Neuronal stem cell (in vitro differentiated cells): ENCODE data around the gene TSPAN7.

Experiments
- DNase-seq: peaks from one replicate; pipeline ENCODE4 v3.0.0-alpha.2; 2013; ENCODE audit warnings: low spot score
- H2AFZ ChIP-seq: one replicate; pipeline ENCODE4 v1.6.1; 2013; ENCODE audit warnings: mild to moderate bottlenecking, low read length, inconsistent platforms
- H2AK5ac ChIP-seq: 2 replicates; pipeline ENCODE4 v1.6.1; 2013; ENCODE audit warnings: low read depth, mild to moderate bottlenecking, inconsistent platforms, low read length, moderate library complexity, mixed read lengths
- H2BK120ac ChIP-seq: 2 replicates; pipeline ENCODE4 v1.6.1; 2013; ENCODE audit warnings: low read depth, mild to moderate bottlenecking, inconsistent platforms, low read length, moderate library complexity, mixed read lengths
- H2BK12ac ChIP-seq: one replicate; pipeline ENCODE4 v1.6.1; 2013; ENCODE audit warnings: low read length, inconsistent platforms
- H2BK15ac ChIP-seq: 2 replicates; pipeline ENCODE4 v1.6.1; 2013; ENCODE audit warnings: mild to moderate bottlenecking, low read length, inconsistent platforms, mixed read lengths
- H2BK5ac ChIP-seq: one replicate; pipeline ENCODE4 v1.6.1; 2013; ENCODE audit warnings: inconsistent platforms, mild to moderate bottlenecking, low read length, moderate library complexity
- H3K14ac ChIP-seq: one replicate; pipeline ENCODE4 v1.6.1; 2013; ENCODE audit warnings: low read length, inconsistent platforms
- H3K18ac ChIP-seq: 2 replicates; pipeline ENCODE4 v1.6.1; 2013; ENCODE audit warnings: low read length, inconsistent platforms
- H3K23ac ChIP-seq: 2 replicates; pipeline ENCODE4 v1.6.1; 2013; ENCODE audit warnings: low read depth, mild to moderate bottlenecking, mixed read lengths, low read length, inconsistent platforms; ENCODE audit not compliant: poor library complexity
- H3K27ac ChIP-seq: replicated peaks from 3 replicates; pipeline ENCODE4 v1.5.1; 2013; ENCODE audit warnings: low read length, inconsistent platforms
- H3K27me3 ChIP-seq, 3 experiments: 2 replicates each; pipeline ENCODE4 v1.6.1; 2013; ENCODE audit warnings: low read length in 3 of 3, mild to moderate bottlenecking in 2 of 3, inconsistent platforms in 1 of 3, low read depth in 1 of 3, mixed read lengths in 1 of 3, moderate library complexity in 1 of 3; ENCODE audit not compliant: control insufficient read depth in 3 of 3, insufficient read depth in 3 of 3
- H3K36me3 ChIP-seq, 2 donors: replicated peaks in 1 of 2; 2 replicates each; pipeline ENCODE4 v1.6.1; 2013; ENCODE audit warnings: low read length in 2 of 2; ENCODE audit not compliant: control insufficient read depth in 2 of 2, insufficient read depth in 2 of 2
- H3K4ac ChIP-seq: 2 replicates; pipeline ENCODE4 v1.6.1; 2013; ENCODE audit warnings: inconsistent platforms, mild to moderate bottlenecking, low read length, moderate library complexity
- H3K4me1 ChIP-seq, 2 donors: 1 replicate in 1 of 2; 2 replicates in 1 of 2; pipeline ENCODE4 v1.6.1; 2013; ENCODE audit warnings: low read length in 2 of 2, low read depth in 1 of 2; ENCODE audit not compliant: control insufficient read depth in 2 of 2, insufficient read depth in 1 of 2
- H3K4me2 ChIP-seq: one replicate; pipeline ENCODE4 v1.6.1; 2013; ENCODE audit warnings: mild to moderate bottlenecking, low read length, inconsistent platforms; ENCODE audit not compliant: insufficient read depth, poor library complexity, severe bottlenecking
- H3K4me3 ChIP-seq, 2 donors: 2 replicates each; pipeline ENCODE4 v1.5.1; 2013; ENCODE audit warnings: low read length in 2 of 2, mild to moderate bottlenecking in 2 of 2, inconsistent platforms in 1 of 2, moderate library complexity in 1 of 2
- H3K79me1 ChIP-seq: one replicate; pipeline ENCODE4 v1.6.1; 2013; ENCODE audit warnings: low read depth, mild to moderate bottlenecking, inconsistent platforms, low read length, moderate library complexity
- H3K9ac ChIP-seq: one replicate; pipeline ENCODE4 v1.6.1; 2013; ENCODE audit warnings: mild to moderate bottlenecking, low read depth, low read length, inconsistent platforms; ENCODE audit not compliant: poor library complexity
- H3K9me3 ChIP-seq, 2 donors: replicated peaks in 1 of 2; 2 replicates each; pipeline versions ENCODE3 to v1.6.1; 2013; ENCODE audit warnings: low read length in 2 of 2, mild to moderate bottlenecking in 2 of 2, inconsistent platforms in 1 of 2, low read depth in 1 of 2, mixed read lengths in 1 of 2, moderate library complexity in 1 of 2; ENCODE audit not compliant: control insufficient read depth in 2 of 2, insufficient read depth in 1 of 2
- H4K8ac ChIP-seq: one replicate; pipeline ENCODE4 v1.6.1; 2013; ENCODE audit warnings: low read depth, mild to moderate bottlenecking, inconsistent platforms, low read length, moderate library complexity
- H4K91ac ChIP-seq: one replicate; pipeline ENCODE4 v1.6.1; 2013; ENCODE audit warnings: low read length, low read depth, mild to moderate bottlenecking, inconsistent platforms; ENCODE audit not compliant: poor library complexity
- WGBS, 2 donors: extraction: QIAGEN DNeasy Blood & Tissue Kit; methylation state at CpG; one replicate each; pipeline ENCODE4 v1.1.7; 2013; ENCODE audit warnings: missing lambda C conversion rate in 2 of 2, mixed read lengths in 1 of 2; ENCODE audit not compliant: insufficient read length in 2 of 2, insufficient replicate concordance in 1 of 2; ENCODE audit errors: extremely low coverage in 2 of 2; 5-methylcytosine and 5-hydroxymethylcytosine counted together

TSPAN7 gene

GRCh38 chrX:38583181-38583580 is 21.8 kb downstream of the TSPAN7 start:
- H2AFZ ChIP-seq, result no peak overlapping the region
- no peak overlapping the region for H2BK15ac ChIP-seq
- H3K18ac ChIP-seq, result no peak overlapping the region
- H3K9ac ChIP-seq, result no peak overlapping the region
- no peaks in the 10 kb centered on the region for H3K9me3 ChIP-seq
- H3K4ac ChIP-seq, result no peak overlapping the region
- H3K79me1 ChIP-seq, result no peaks in the 10 kb centered on the region
- DNase-seq, result no peak
- no peaks in the 10 kb centered on the region for H3K27me3 ChIP-seq
- H2AK5ac ChIP-seq, result no peak overlapping the region
- H3K36me3 ChIP-seq, result no peaks in the 10 kb centered on the region
- no peak overlapping the region for H4K91ac ChIP-seq
- H3K4me3 ChIP-seq, result no peak overlapping the region
- H3K27ac ChIP-seq, result no peak overlapping the region
- WGBS, 2 donors, result no CpG with 5 or more reads among the region's 5 CpGs
- no peak overlapping the region for H4K8ac ChIP-seq
- no peak overlapping the region for H2BK5ac ChIP-seq
- H3K4me1 ChIP-seq, result no peaks in the 10 kb centered on the region
- H3K4me2 ChIP-seq, result no peak overlapping the region
- H2BK120ac ChIP-seq, result no peak overlapping the region
- H3K23ac ChIP-seq, result no peak overlapping the region
- no peak overlapping the region for H2BK12ac ChIP-seq
- no peak overlapping the region for H3K14ac ChIP-seq

- Histone ChIP-seq H3K79me1 (no peaks in the 10 kb centered on the region), H3K27me3 (peaks cover 0 to 8% (median 0%) of the 10 kb centered on the region in 3 experiments), H3K36me3 (no peaks in the 10 kb centered on the region), H3K14ac (no peak overlapping the region), H3K27ac (no peak overlapping the region), H2AK5ac (no peak overlapping the region), H3K4ac (no peak overlapping the region), H3K23ac (no peak overlapping the region), H4K8ac (no peak overlapping the region), H4K91ac (no peak overlapping the region), H3K4me3 (no peak overlapping the region), H3K18ac (no peak overlapping the region), H3K4me1 (no peaks in the 10 kb centered on the region), H2AFZ (no peak overlapping the region), H3K4me2 (no peak overlapping the region), H3K9me3 (no peaks in the 10 kb centered on the region), H2BK15ac (no peak overlapping the region), H2BK5ac (no peak overlapping the region), H2BK12ac (no peak overlapping the region), H3K9ac (no peak overlapping the region), H2BK120ac (no peak overlapping the region)
- DNase-seq, result no peak
- no CpG with 5 or more reads among the region's 2 CpGs for WGBS, 2 donors
Measured at GRCh38 chrX:38594434-38594833, 33.1 kb downstream of the TSPAN7 start.

GRCh38 chrX:38595801-38596200 is 34.5 kb downstream of the TSPAN7 start:
- H3K36me3 ChIP-seq, result no peaks in the 10 kb centered on the region
- no peak overlapping the region for H3K4ac ChIP-seq
- H4K8ac ChIP-seq, result no peak overlapping the region
- H3K9ac ChIP-seq, result no peak overlapping the region
- no peak overlapping the region for H2AK5ac ChIP-seq
- no peak overlapping the region for H2BK120ac ChIP-seq
- H3K4me1 ChIP-seq, result peaks cover 0 to 2% of the 10 kb centered on the region in 2 donors
- no peak overlapping the region for H2BK12ac ChIP-seq
- DNase-seq, result no peak
- no peak overlapping the region for H3K23ac ChIP-seq
- H3K18ac ChIP-seq, result no peak overlapping the region
- H2BK15ac ChIP-seq, result no peak overlapping the region
- H3K9me3 ChIP-seq, result no peaks in the 10 kb centered on the region
- no CpG with 5 or more reads among the region's 1 CpG for WGBS, 2 donors
- H3K4me2 ChIP-seq, result no peak overlapping the region
- no peaks in the 10 kb centered on the region for H3K79me1 ChIP-seq
- no peak overlapping the region for H3K14ac ChIP-seq
- H2BK5ac ChIP-seq, result no peak overlapping the region
- H3K4me3 ChIP-seq, result no peak overlapping the region
- no peak overlapping the region for H4K91ac ChIP-seq
- no peak overlapping the region for H3K27ac ChIP-seq
- H2AFZ ChIP-seq, result no peak overlapping the region
- peaks cover 0 to 8% (median 0%) of the 10 kb centered on the region in 3 experiments for H3K27me3 ChIP-seq

- Histone ChIP-seq H3K4me1 (peaks cover 0 to 3% of the 10 kb centered on the region in 2 donors), H3K14ac (no peak overlapping the region), H3K9ac (no peak overlapping the region), H3K9me3 (no peaks in the 10 kb centered on the region), H3K79me1 (no peaks in the 10 kb centered on the region), H2BK12ac (no peak overlapping the region), H3K4ac (no peak overlapping the region), H2BK5ac (no peak overlapping the region), H2BK120ac (no peak overlapping the region), H3K4me3 (no peak overlapping the region), H3K27ac (no peak overlapping the region), H3K23ac (no peak overlapping the region), H3K27me3 (peaks cover 0 to 8% (median 0%) of the 10 kb centered on the region in 3 experiments), H3K18ac (no peak overlapping the region), H2AK5ac (no peak overlapping the region), H2BK15ac (no peak overlapping the region), H4K91ac (no peak overlapping the region), H3K36me3 (no peaks in the 10 kb centered on the region), H3K4me2 (no peak overlapping the region), H4K8ac (no peak overlapping the region), H2AFZ (no peak overlapping the region)
- DNase-seq, result no peak
- WGBS, 2 donors, result no CpG with 5 or more reads among the region's 2 CpGs
Measured at GRCh38 chrX:38596939-38597338, 35.6 kb downstream of the TSPAN7 start.
